Esophagus muscularis mucosa (tissue), 4 donors: ENCODE data around the gene NUDT16. TPM values are rescaled to one million over a fixed set of nuclear protein-coding genes. Genes with fewer than 3 reads are reported as not detected.
A peak's percentile ranks its signal among the peaks of the same experiment; 100 is the strongest.

Experiments used
- DNase-seq: peaks from one replicate; pipeline ENCODE4 v3.0.0-alpha.2; 2017; ENCODE audit errors: extremely low spot score
- H3K27ac ChIP-seq, 4 donors: fragments of 200-600 bp; sonication (generic); replicated peaks in 1 of 4; 1 replicate in 3 of 4; 2 replicates in 1 of 4; pipeline ENCODE4 v1.5.1; 2016 to 2019; ENCODE audit warnings: mild to moderate bottlenecking in 1 of 4
- H3K27me3 ChIP-seq, 4 donors: fragments of 200-600 bp; sonication (generic); one replicate each; pipeline versions ENCODE4 v1.5.1 to v1.6.0; 2016 to 2019
- H3K36me3 ChIP-seq, 4 donors: fragments of 200-600 bp; sonication (generic); one replicate each; pipeline ENCODE4 v1.5.1; 2016 to 2019
- H3K4me1 ChIP-seq, 4 donors: fragments of 200-600 bp; sonication (generic); one replicate each; pipeline ENCODE4 v1.5.1; 2016 to 2019
- H3K4me3 ChIP-seq, 4 donors: fragments of 200-600 bp; sonication (generic); 1 replicate in 2 of 4; 2 replicates in 2 of 4; pipeline ENCODE4 v1.5.1; 2016 to 2019; ENCODE audit warnings: mild to moderate bottlenecking in 4 of 4, moderate library complexity in 1 of 4
- H3K9me3 ChIP-seq, 4 donors: fragments of 200-600 bp; sonication (generic); 1 replicate in 3 of 4; 2 replicates in 1 of 4; pipeline ENCODE4 v1.5.1; 2016 to 2019
- CTCF ChIP-seq, 3 experiments: fragments of 200-600 bp in 2 of 3; fragments of 450-650 bp in 1 of 3; sonication (generic) in 2 of 3; IDR thresholded peaks; one replicate each; pipeline ENCODE4 v1.5.1; 2017 to 2019; ENCODE audit warnings: antibody characterized with exemption in 3 of 3, mild to moderate bottlenecking in 2 of 3, moderate library complexity in 1 of 3
- EP300 ChIP-seq: sonication (generic); formaldehyde crosslinking; IDR thresholded peaks from one replicate; pipeline ENCODE4 v1.6.1; 2017; ENCODE audit warnings: antibody characterized with exemption
- POLR2A ChIP-seq: fragments of 450-650 bp; IDR thresholded peaks from one replicate; pipeline ENCODE4 v1.6.1; 2017; ENCODE audit warnings: antibody characterized with exemption, moderate library complexity, mild to moderate bottlenecking, low read depth
- POLR2AphosphoS5 ChIP-seq, 2 donors: sonication (generic); formaldehyde crosslinking; IDR thresholded peaks; one replicate each; pipeline ENCODE4 v1.6.1; 2017; ENCODE audit warnings: antibody characterized with exemption in 2 of 2
- WGBS: methylation state at CpG from one replicate; pipeline ENCODE4 v1.1.5; 2018; 5-methylcytosine and 5-hydroxymethylcytosine counted together
- intact Hi-C: fragments of 100-400 bp; cut with DNase I; formaldehyde crosslinking; loops from one replicate; pipeline ENCODE4 v1.15.1; 2023
- total RNA-seq, 4 donors: library from RNA; depleted of rRNA; stranded (reverse); fragments of >200 nt; gene quantifications; one replicate each; pipeline versions ENCODE4 v1.1.0 to v1.2.1, GENCODE V29; 2016

Gene NUDT16
- total RNA-seq, 4 donors from 2014 or later: 28.1 to 41.9 (median 34.0) TPM

- no peaks in the 10 kb centered on the region for H3K27me3 ChIP-seq
- TF ChIP-seq POLR2A (no peak), POLR2AphosphoS5 (IDR thresholded peaks at IDR 0.05) (no peak), EP300 (no peak), CTCF (IDR thresholded peaks at IDR 0.05) (no peak)
- no peaks in the 10 kb centered on the region for H3K36me3 ChIP-seq
- no peak overlapping the region for H3K27ac ChIP-seq
- DNase-seq: no peak
- WGBS: 66% methylated on average over 6 of the region's 6 CpGs
- no peak overlapping the region for H3K4me3 ChIP-seq
- H3K4me1 ChIP-seq: peaks cover 0 to 4% (median 0%) of the 10 kb centered on the region in 4 donors
- no peaks in the 10 kb centered on the region for H3K9me3 ChIP-seq
- intact Hi-C loops: no loop called here
Measured at GRCh38 chr3:131393051-131393450, 11.5 kb downstream of the NUDT16 start.

DNA sequence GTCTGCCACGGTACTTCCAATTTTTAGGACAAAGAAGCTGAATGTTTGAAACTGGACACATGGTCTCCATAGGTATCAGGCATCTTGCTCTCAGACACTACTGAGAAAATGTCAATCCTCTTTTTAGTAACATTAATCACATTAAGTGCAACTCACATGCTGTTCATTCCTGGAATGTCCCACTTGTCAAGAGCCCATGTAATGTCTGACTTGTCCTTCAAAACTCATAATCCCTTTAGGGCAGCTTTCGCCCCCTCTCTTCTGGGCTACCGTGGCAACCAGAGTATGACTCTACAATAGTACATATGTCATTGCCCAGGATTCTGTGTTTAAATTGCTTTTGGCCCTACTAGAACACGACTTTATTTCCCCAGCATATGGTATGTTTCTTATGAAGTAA is 12.3 kb downstream of the NUDT16 start:
- no peaks in the 10 kb centered on the region for H3K4me1 ChIP-seq
- H3K27ac ChIP-seq: no peak overlapping the region
- H3K36me3 ChIP-seq: no peaks in the 10 kb centered on the region
- intact Hi-C loops: no loop called here
- no peaks in the 10 kb centered on the region for H3K27me3 ChIP-seq
- 80% methylated on average over 4 of the region's 4 CpGs for WGBS
- no peak for DNase-seq
- TF ChIP-seq POLR2AphosphoS5 (IDR thresholded peaks at IDR 0.05) (no peak), EP300 (no peak), POLR2A (no peak), CTCF (IDR thresholded peaks at IDR 0.05) (no peak)
- no peaks in the 10 kb centered on the region for H3K9me3 ChIP-seq
- H3K4me3 ChIP-seq: no peak overlapping the region

- Histone ChIP-seq H3K4me1 (no peaks in the 10 kb centered on the region), H3K36me3 (no peaks in the 10 kb centered on the region), H3K27ac (no peak overlapping the region), H3K27me3 (no peaks in the 10 kb centered on the region), H3K4me3 (no peak overlapping the region), H3K9me3 (no peaks in the 10 kb centered on the region)
- intact Hi-C loops: no loop called here
- no peak for TF ChIP-seq POLR2A
- TF ChIP-seq EP300: no peak
- TF ChIP-seq POLR2AphosphoS5 (IDR thresholded peaks at IDR 0.05): no peak
- no peak for TF ChIP-seq CTCF (IDR thresholded peaks at IDR 0.05)
- DNase-seq: no peak
Measured at GRCh38 chr3:131394400-131394799, 12.8 kb downstream of the NUDT16 start.

- intact Hi-C loops: no loop called here
- Histone ChIP-seq H3K4me3 (no peak overlapping the region), H3K36me3 (no peaks in the 10 kb centered on the region), H3K27ac (no peak overlapping the region), H3K4me1 (no peaks in the 10 kb centered on the region), H3K27me3 (no peaks in the 10 kb centered on the region), H3K9me3 (no peaks in the 10 kb centered on the region)
- TF ChIP-seq CTCF (IDR thresholded peaks at IDR 0.05) (no peak), POLR2AphosphoS5 (IDR thresholded peaks at IDR 0.05) (peak in 1 of 2 donors; percentile 11), EP300 (no peak), POLR2A (no peak)
- no peak for DNase-seq
Measured at GRCh38 chr3:131396170-131396569, 14.6 kb downstream of the NUDT16 start.

DNA sequence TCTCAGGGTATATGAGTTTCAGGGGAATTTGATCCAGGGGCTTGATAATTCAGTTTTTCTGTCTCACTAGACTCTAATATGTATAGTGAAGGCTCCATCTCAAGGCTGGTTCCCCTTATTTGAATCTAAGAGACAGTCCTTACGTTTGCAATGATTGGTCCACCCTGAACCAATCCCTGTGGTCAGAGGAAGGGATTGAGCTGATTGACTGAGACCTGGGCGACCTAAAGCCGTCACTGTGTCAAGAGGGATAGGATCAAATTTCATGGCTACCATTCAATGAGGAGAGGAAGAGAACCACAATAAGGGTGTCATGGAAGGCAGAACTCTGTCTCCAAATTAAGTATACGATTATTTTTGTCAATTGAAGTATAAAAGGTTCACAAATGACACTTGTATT is 16.3 kb downstream of the NUDT16 start:
- H3K36me3 ChIP-seq: no peaks in the 10 kb centered on the region
- no peak for TF ChIP-seq POLR2A
- TF ChIP-seq CTCF (IDR thresholded peaks at IDR 0.05): no peak
- TF ChIP-seq POLR2AphosphoS5 (IDR thresholded peaks at IDR 0.05): no peak
- no peak for TF ChIP-seq EP300
- intact Hi-C loops: no loop called here
- H3K9me3 ChIP-seq: no peaks in the 10 kb centered on the region
- no peaks in the 10 kb centered on the region for H3K27me3 ChIP-seq
- no peak overlapping the region for H3K4me3 ChIP-seq
- WGBS: 75% methylated on average over 4 of the region's 4 CpGs
- no peak overlapping the region for H3K27ac ChIP-seq
- no peak for DNase-seq
- no peaks in the 10 kb centered on the region for H3K4me1 ChIP-seq
